ENCODE data around the gene CAMKK2.
A peak's percentile ranks its signal among the peaks of the same experiment; 100 is the strongest.

Gene CAMKK2

DNA sequence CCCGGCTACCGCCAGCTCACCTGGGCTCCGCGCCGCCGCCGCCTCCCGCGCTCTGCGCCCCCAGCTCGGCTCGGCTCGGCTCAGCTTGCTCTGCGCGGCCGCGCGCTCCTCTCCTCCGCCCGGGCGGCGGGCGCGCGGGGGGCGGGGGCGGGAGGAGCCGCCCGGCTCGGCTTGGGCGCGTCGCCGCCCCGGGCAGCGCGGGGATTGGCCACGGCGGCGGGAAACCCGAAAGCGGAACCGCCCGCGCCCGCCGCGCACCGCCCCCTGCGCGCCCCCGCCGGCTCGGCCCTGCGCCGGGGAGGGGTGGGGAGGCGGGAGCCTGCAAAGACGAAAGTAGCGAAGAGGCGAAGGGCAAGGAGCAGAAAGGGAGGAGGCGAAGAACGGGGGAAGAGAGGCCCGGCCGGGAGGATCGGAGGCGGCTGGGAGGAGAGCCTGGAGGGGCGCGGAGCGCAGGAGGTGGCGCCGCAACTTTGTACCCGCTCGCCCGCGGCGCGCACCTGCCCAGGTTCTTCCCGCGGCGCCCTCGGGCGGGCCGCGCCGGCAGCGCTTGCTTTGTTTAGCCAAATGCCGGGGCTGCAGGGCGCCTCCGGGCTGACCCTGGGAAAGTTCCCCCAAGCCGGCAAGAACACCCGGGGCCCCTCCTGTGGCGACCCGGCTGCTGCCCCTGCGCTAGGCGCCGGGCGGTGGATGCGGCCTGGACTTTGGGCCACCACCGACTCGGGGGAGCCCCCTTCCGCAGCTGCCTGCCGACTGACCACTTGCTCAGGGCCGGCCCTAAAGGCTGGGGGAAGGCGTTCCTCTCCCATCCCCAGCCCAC is at the start of gene CAMKK2:
Gene CAMKK2, minus strand, starts transcription at position 92 of the 817 bp plus-strand sequence. CDS start 22,183 bp downstream, outside the sequence.
- ATAC-seq (replicated peaks) (peak; percentile 83 to 89), DNase-seq (peak; percentile 85)
- Mint-ChIP-seq H3K27me3 (no peaks in the 10 kb centered on the region), H3K4me1 (peaks cover 15 to 37% of the 10 kb centered on the region in 2 donors), H3K9me3 (no peaks in the 10 kb centered on the region), H3K27ac (peak within 1 kb of the TSS; percentile 80), H3K36me3 (peaks cover 0 to 4% of the 10 kb centered on the region in 2 donors), H3K4me3 (peak within 1 kb of the TSS; percentile 90)

DNA sequence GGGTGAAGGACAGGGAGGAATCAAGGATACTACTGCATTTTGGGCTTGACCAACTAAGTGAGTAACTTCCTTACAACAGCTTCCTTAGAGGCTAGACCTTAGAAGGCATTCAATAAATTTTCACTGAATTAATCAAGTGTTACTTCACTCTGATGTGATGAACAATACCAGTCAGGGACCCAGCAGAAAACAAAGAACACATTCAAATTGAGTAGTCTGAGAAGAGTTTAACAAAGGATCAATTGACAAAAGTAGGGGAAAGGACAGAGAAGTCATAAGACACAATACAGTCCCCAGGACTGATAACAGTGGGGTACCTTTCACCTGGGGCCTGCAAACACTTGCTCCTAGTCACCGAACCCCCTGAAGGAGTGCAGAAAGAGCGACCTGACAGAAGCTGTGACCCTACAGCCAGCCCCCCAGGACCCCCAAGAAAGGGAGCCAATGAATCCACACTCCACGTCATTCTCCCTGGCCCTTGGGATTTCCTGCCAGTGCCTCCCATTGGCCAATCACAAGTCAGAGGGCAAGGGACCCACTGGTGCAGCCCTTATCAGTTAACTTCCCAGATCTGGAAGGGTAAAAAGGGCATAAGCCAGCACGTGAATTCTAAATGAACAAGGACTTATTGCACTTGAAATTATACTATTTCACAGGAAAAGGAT is 48.8 kb upstream of the CAMKK2 start:
- H3K36me3 Mint-ChIP-seq: peaks cover 30 to 45% of the 10 kb centered on the region in 2 donors
- ATAC-seq (replicated peaks) (no peak), DNase-seq (no peak)
- peaks cover 7 to 9% of the 10 kb centered on the region in 2 donors for H3K4me1 Mint-ChIP-seq
- H3K9me3 Mint-ChIP-seq: no peaks in the 10 kb centered on the region
- no peak overlapping the region for H3K4me3 Mint-ChIP-seq
- H3K27ac Mint-ChIP-seq: no peak overlapping the region
- no peaks in the 10 kb centered on the region for H3K27me3 Mint-ChIP-seq

DNA sequence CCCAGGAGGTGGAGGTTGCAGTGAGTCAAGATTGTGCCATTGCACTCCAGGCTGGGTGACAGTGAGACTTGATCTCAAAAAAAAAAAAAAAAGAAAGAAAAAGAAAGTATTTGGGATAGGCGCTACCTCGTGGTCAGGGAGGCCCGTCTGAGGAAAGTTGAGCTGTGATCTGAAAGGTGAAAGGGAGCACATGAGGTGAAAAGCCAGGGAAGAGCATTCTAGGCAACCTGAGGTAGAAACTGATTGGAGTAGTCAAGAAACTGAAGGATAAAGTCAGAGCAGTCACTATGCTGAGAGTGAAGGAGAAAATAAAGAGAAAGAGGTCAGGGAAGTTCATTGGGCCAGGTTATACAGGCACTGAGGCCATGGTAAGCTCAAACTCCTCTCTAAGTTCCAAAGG is 48.0 kb upstream of the CAMKK2 start:
- ATAC-seq (replicated peaks): no peak
- H3K9me3 Mint-ChIP-seq: no peaks in the 10 kb centered on the region
- H3K27me3 Mint-ChIP-seq: no peaks in the 10 kb centered on the region
- no peak overlapping the region for H3K4me3 Mint-ChIP-seq
- H3K4me1 Mint-ChIP-seq: peaks cover 7 to 9% of the 10 kb centered on the region in 2 donors
- H3K27ac Mint-ChIP-seq: no peak overlapping the region
- DNase-seq: no peak
- H3K36me3 Mint-ChIP-seq: peaks cover 34 to 53% of the 10 kb centered on the region in 2 donors

DNA sequence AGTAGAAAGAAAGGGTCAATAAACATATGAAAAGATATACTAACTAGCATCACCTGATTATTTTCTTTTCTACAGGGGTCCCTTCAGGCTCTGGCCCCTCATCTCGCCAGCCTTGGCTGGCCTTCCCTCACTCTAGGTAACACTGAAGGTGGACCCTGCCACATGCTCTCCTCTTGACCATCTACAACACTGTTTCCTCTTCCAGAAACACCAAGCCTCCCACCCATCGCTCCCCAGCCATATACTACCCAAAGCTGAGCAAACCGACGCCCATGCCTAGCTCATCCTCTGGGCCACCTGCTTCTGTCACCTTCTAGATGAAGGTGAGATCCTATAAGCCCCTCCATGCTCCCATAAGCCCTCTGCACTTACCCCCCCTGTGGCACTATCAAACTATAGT is 40.9 kb upstream of the CAMKK2 start:
- Mint-ChIP-seq H3K4me1 (no peaks in the 10 kb centered on the region), H3K4me3 (no peak overlapping the region), H3K9me3 (no peaks in the 10 kb centered on the region), H3K36me3 (peaks cover 25 to 34% of the 10 kb centered on the region in 2 donors), H3K27ac (no peak overlapping the region), H3K27me3 (no peaks in the 10 kb centered on the region)
- DNase-seq (no peak), ATAC-seq (replicated peaks) (no peak)

DNA sequence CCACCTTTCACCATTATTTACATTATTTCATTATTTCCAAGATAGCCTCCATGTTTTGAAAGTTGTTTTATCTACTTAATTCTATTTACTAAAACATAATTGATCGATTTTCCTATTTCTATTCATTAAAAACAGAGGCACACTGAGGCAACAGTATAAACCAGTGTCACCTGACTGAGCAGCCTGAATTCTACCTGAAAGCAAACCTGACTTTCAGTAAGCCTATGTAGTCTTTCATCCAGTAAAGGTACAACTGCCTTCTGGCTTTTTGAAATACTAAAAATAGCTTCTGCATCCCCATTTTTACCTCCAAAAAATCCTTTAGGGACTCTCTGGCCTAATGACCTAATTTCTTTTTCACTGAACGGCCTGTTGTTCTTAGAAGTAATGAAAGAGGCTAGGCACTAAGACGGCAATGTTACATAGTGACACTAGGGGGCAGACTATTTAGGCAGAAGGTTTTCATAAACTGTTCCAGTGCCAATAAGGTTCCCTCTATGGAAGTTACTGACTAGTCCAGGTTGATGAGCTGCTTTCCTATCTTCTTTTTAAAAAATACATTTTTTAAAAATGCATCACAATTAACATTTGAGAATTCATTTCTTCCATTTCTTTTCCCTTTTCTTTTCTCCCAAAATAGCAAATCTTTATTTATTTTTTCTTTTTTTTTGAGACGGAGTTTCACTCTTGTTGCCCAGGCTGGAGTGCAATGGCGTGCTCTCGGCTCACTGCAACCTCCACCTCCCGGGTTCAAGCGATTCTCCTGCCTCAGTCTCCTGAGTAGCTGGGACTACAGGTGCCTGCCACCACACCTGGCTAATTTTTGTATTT is 38.2 kb upstream of the CAMKK2 start:
- H3K4me3 Mint-ChIP-seq: no peak overlapping the region
- no peaks in the 10 kb centered on the region for H3K4me1 Mint-ChIP-seq
- no peak for DNase-seq
- no peaks in the 10 kb centered on the region for H3K9me3 Mint-ChIP-seq
- no peak overlapping the region for H3K27ac Mint-ChIP-seq
- peaks cover 27 to 28% of the 10 kb centered on the region in 2 donors for H3K36me3 Mint-ChIP-seq
- no peaks in the 10 kb centered on the region for H3K27me3 Mint-ChIP-seq
- peak; percentile 77 to 80 for ATAC-seq (replicated peaks)

DNA sequence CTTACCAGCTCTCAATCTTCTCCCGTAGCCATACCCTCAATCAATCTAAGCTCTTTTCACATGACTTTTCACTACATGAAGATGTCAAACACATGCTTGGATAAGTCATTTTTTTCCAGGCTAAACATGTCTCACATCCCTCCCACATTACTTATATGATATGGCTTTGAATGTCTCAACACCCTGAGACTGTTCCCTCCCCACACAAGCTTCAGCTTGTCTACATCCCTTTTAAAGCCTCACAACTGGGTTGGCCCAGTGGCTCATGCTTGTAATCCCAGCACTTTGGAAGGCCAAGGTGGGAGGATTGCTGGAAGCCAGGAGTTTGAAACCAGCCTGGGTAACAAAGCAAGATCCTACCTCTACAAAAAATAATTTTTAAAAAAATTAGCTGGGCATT is 37.2 kb upstream of the CAMKK2 start:
- H3K9me3 Mint-ChIP-seq: no peaks in the 10 kb centered on the region
- no peak overlapping the region for H3K27ac Mint-ChIP-seq
- H3K36me3 Mint-ChIP-seq: peaks cover 26% of the 10 kb centered on the region in 2 donors
- H3K4me1 Mint-ChIP-seq: no peaks in the 10 kb centered on the region
- ATAC-seq (replicated peaks) (no peak), DNase-seq (no peak)
- H3K4me3 Mint-ChIP-seq: no peak overlapping the region
- no peaks in the 10 kb centered on the region for H3K27me3 Mint-ChIP-seq

GRCh38 chr12:121331248-121331647 is 34.7 kb upstream of the CAMKK2 start:
- H3K4me1 Mint-ChIP-seq: peaks cover 4 to 7% of the 10 kb centered on the region in 2 donors
- no peak for ATAC-seq (replicated peaks)
- H3K4me3 Mint-ChIP-seq: no peak overlapping the region
- no peak overlapping the region for H3K27ac Mint-ChIP-seq
- no peaks in the 10 kb centered on the region for H3K27me3 Mint-ChIP-seq
- H3K9me3 Mint-ChIP-seq: no peaks in the 10 kb centered on the region
- peaks cover 28 to 36% of the 10 kb centered on the region in 2 donors for H3K36me3 Mint-ChIP-seq
- DNase-seq: no peak

GRCh38 chr12:121330692-121331091 is 34.2 kb upstream of the CAMKK2 start:
- peaks cover 9 to 12% of the 10 kb centered on the region in 2 donors for H3K4me1 Mint-ChIP-seq
- no peak overlapping the region for H3K4me3 Mint-ChIP-seq
- no peaks in the 10 kb centered on the region for H3K9me3 Mint-ChIP-seq
- H3K27me3 Mint-ChIP-seq: no peaks in the 10 kb centered on the region
- H3K36me3 Mint-ChIP-seq: peaks cover 33 to 42% of the 10 kb centered on the region in 2 donors
- no peak for DNase-seq
- no peak overlapping the region for H3K27ac Mint-ChIP-seq
- no peak for ATAC-seq (replicated peaks)

DNA sequence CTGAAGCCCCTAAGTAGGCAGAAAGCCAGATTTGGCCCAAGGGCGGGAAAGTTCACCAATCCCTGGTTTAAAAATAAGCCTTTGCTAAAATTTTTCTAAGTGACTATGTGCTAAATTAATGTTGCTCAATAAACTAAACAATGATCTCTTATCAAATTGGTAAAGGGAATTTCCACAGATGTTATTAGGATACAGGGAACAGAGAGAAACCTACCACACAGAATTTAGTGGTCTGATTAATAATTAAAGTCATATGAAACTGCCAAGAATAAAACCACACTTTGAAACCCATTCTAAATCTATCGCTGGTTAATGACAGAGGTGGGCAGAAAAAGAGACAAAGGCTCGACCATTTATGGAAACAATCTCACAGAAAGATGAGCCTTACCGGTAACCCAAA is 33.7 kb upstream of the CAMKK2 start:
- H3K4me3 Mint-ChIP-seq: no peak overlapping the region
- H3K36me3 Mint-ChIP-seq: peaks cover 32 to 43% of the 10 kb centered on the region in 2 donors
- DNase-seq (no peak), ATAC-seq (replicated peaks) (no peak)
- no peaks in the 10 kb centered on the region for H3K27me3 Mint-ChIP-seq
- H3K4me1 Mint-ChIP-seq: peaks cover 9 to 12% of the 10 kb centered on the region in 2 donors
- no peak overlapping the region for H3K27ac Mint-ChIP-seq
- no peaks in the 10 kb centered on the region for H3K9me3 Mint-ChIP-seq

DNA sequence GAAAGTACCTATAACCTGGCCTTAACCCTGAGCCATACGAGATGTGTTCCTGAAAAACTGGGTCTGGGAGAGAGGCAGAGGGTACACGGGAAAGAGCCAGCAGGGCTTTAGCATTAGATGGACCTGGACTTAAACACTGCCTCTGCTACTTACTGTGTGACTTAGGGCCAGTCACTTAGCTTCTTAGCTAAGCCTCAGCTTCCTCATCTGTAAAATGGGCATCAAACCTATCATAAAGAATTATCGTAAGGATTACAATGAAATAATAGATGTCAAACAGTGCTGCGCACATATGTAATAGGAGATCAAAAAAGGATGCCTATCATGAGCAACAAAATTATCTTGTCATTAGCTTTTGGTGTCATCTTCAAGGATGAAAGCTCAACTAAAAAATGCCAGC is 32.1 kb upstream of the CAMKK2 start:
- ATAC-seq (replicated peaks) (no peak), DNase-seq (no peak)
- peaks cover 41 to 45% of the 10 kb centered on the region in 2 donors for H3K36me3 Mint-ChIP-seq
- H3K9me3 Mint-ChIP-seq: no peaks in the 10 kb centered on the region
- H3K27ac Mint-ChIP-seq: no peak overlapping the region
- H3K27me3 Mint-ChIP-seq: no peaks in the 10 kb centered on the region
- H3K4me1 Mint-ChIP-seq: peaks cover 9 to 12% of the 10 kb centered on the region in 2 donors
- no peak overlapping the region for H3K4me3 Mint-ChIP-seq

GRCh38 chr12:121326996-121327674 is 30.6 kb upstream of the CAMKK2 start:
- H3K27ac Mint-ChIP-seq: peak overlapping the region; percentile 14
- H3K27me3 Mint-ChIP-seq: no peaks in the 10 kb centered on the region
- H3K4me1 Mint-ChIP-seq: peaks cover 9 to 12% of the 10 kb centered on the region in 2 donors
- no peaks in the 10 kb centered on the region for H3K9me3 Mint-ChIP-seq
- no peak overlapping the region for H3K4me3 Mint-ChIP-seq
- DNase-seq (no peak), ATAC-seq (replicated peaks) (no peak)
- peaks cover 40 to 43% of the 10 kb centered on the region in 2 donors for H3K36me3 Mint-ChIP-seq

DNA sequence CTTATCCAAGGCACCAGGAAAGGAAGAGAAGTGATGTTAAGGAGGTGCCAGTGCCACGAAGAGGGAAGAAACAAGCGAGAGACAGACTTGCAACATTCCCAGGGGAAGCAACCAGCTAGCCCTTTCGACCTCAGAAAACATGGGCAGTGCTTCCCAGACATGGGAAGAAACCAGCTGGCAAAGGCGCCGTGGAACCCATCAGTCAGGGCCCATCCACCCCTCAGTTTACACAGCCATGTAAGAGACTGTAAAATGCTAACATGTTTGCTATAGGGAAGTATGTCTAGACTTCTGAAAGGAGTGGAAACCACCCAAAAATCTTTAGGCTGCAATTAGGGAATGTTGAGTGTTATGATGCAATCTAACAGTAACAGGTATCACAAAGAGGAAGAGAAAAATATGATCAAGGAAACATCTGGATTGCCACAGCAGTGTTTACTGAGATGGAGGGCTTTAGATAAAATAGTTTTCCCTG is 29.4 kb upstream of the CAMKK2 start:
- peak overlapping the region; percentile 42 for H3K27ac Mint-ChIP-seq
- peaks cover 9 to 12% of the 10 kb centered on the region in 2 donors for H3K4me1 Mint-ChIP-seq
- H3K4me3 Mint-ChIP-seq: no peak overlapping the region

DNA sequence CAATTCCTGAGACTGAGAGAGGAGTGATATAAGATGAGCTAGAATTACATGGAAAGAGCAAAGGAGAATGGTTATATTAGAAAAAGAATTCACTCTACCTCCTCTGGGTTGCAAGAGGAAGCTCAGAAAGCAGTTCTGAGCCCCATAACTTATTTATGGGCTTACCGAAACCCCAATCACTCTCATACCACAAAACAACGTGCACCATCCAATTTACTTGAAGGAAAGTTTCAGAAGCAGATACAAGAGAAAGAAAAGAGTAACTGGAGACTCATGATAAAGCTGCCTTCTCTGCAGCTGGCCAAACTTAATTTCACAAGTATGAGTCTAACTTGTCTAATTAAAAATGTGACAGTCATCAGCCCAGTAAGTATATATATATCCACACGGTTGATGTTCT is 27.4 kb upstream of the CAMKK2 start:
- H3K36me3 Mint-ChIP-seq: peaks cover 33 to 39% of the 10 kb centered on the region in 2 donors
- DNase-seq (no peak), ATAC-seq (replicated peaks) (no peak)
- no peaks in the 10 kb centered on the region for H3K9me3 Mint-ChIP-seq
- no peaks in the 10 kb centered on the region for H3K27me3 Mint-ChIP-seq
- no peak overlapping the region for H3K27ac Mint-ChIP-seq
- no peak overlapping the region for H3K4me3 Mint-ChIP-seq
- H3K4me1 Mint-ChIP-seq: peaks cover 9 to 12% of the 10 kb centered on the region in 2 donors

More for the DNA sequence above, 29.4 kb upstream of the CAMKK2 start:
- Mint-ChIP-seq H3K36me3 (peaks cover 37 to 41% of the 10 kb centered on the region in 2 donors), H3K27me3 (no peaks in the 10 kb centered on the region), H3K9me3 (no peaks in the 10 kb centered on the region)
- DNase-seq (no peak), ATAC-seq (replicated peaks) (no peak)
